HCT116 (cell line): ENCODE measurements around the gene ZNF575.

ENCODE experiments used
- CTCF ChIP-seq, 3 experiments: fragments of 200-600 bp in 1 of 3; sonication (generic) in 1 of 3; IDR thresholded peaks in 2 of 3; conservative IDR thresholded peaks in 1 of 3; 2 replicates each; pipeline ENCODE4 v1.5.1; 2012 to 2017; ENCODE audit warnings: low read depth in 2 of 3, low read length in 2 of 3, antibody characterized with exemption in 1 of 3, borderline replicate concordance in 1 of 3, control low read depth in 1 of 3, mild to moderate bottlenecking in 1 of 3, mixed read lengths in 1 of 3, mixed run types in 1 of 3, moderate library complexity in 1 of 3; ENCODE audit not compliant: insufficient read depth in 1 of 3
- POLR2AphosphoS5 ChIP-seq: IDR thresholded peaks from 2 replicates; pipeline ENCODE4 v1.6.1; 2011; ENCODE audit warnings: mild to moderate bottlenecking, low read depth, low read length, moderate library complexity
- RAD21 ChIP-seq: IDR thresholded peaks from 2 replicates; pipeline ENCODE4 v1.6.1; 2012; ENCODE audit warnings: low read depth, mild to moderate bottlenecking
- ZFX ChIP-seq: fragments of 450-650 bp; IDR thresholded peaks from 2 replicates; pipeline ENCODE4 v1.6.1; 2017
- TF ChIP-seq, protein P1 (sequence below): IDR thresholded peaks from 2 replicates; pipeline ENCODE4 v1.6.1; 2012; ENCODE audit warnings: low read depth

DNA sequence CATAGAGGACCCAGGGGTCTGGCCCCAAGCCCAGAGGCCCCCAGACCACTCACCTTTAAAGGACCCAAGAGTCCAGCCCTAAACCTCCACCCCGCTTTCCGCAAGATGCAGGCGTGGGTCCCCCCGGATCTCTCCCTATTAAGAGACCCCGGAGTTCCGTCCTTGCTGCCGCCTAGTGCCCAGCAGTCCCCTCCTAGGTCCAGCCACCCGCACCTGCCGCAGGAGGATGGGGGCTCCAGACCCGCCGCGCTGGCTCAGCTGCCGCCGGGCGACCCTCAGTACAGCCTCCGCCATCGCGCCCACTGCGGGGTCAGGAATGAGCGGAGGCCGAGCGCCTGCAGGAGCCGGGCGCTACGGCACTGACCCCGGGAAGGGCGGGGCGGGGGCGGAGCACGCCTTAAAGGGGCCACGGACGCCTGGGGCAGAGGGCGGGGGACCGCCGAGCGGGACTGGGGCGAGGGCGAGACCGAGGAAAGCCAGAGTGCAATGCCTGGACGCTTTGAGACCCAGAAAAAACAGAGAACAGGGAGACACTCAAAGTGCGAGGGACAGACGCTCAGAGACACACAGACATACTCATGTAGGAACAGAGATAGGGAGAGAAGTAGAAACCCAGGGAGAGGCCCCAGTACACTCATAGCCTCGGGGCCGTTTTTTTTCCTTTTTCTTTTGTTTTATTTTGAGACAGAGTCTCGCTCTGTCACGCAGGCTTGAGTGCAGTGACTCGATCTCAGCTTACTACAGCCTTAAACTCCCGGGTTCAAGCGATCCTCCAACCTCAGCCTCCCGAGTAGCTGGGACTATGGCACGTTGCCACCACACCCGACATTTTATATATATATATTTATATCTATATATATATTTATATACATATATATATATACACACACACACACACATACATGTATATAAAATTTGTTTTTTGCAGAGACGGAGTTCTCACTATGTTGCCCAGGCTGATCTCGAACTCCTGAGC lies 5.8 kb upstream of the ZNF575 start, which contains the start of gene ETHE1:
- no peak for TF ChIP-seq RAD21
- TF ChIP-seq CTCF (IDR thresholded peaks at IDR 0.05 in 2 of 3, conservative IDR thresholded peaks at IDR 0.05 in 1 of 3; ENCODE audit: borderline replicate concordance in 1 of 3, insufficient read depth in 1 of 3, low read depth in 2 of 3, low read length in 2 of 3) = no peak
- TF ChIP-seq ZFX = peak; percentile 52; the same call in 1 of the 2 replicates
- TF ChIP-seq, protein P1, sequence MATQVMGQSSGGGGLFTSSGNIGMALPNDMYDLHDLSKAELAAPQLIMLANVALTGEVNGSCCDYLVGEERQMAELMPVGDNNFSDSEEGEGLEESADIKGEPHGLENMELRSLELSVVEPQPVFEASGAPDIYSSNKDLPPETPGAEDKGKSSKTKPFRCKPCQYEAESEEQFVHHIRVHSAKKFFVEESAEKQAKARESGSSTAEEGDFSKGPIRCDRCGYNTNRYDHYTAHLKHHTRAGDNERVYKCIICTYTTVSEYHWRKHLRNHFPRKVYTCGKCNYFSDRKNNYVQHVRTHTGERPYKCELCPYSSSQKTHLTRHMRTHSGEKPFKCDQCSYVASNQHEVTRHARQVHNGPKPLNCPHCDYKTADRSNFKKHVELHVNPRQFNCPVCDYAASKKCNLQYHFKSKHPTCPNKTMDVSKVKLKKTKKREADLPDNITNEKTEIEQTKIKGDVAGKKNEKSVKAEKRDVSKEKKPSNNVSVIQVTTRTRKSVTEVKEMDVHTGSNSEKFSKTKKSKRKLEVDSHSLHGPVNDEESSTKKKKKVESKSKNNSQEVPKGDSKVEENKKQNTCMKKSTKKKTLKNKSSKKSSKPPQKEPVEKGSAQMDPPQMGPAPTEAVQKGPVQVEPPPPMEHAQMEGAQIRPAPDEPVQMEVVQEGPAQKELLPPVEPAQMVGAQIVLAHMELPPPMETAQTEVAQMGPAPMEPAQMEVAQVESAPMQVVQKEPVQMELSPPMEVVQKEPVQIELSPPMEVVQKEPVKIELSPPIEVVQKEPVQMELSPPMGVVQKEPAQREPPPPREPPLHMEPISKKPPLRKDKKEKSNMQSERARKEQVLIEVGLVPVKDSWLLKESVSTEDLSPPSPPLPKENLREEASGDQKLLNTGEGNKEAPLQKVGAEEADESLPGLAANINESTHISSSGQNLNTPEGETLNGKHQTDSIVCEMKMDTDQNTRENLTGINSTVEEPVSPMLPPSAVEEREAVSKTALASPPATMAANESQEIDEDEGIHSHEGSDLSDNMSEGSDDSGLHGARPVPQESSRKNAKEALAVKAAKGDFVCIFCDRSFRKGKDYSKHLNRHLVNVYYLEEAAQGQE = no peak
- peak; percentile 97 for TF ChIP-seq POLR2AphosphoS5
